Effector CD8-positive, alpha-beta T cell (primary cell): ENCODE results near the gene RPS23.
"Not testable (repeated sequence)": the region's sequence is repeated elsewhere in the genome, so short reads cannot be mapped to it uniquely, and the experiment has no call there.

ENCODE experiments used
- DNase-seq: peaks from one replicate; lab custom pipeline; 2025; lab: John Stamatoyannopoulos, UW

Gene RPS23

DNA sequence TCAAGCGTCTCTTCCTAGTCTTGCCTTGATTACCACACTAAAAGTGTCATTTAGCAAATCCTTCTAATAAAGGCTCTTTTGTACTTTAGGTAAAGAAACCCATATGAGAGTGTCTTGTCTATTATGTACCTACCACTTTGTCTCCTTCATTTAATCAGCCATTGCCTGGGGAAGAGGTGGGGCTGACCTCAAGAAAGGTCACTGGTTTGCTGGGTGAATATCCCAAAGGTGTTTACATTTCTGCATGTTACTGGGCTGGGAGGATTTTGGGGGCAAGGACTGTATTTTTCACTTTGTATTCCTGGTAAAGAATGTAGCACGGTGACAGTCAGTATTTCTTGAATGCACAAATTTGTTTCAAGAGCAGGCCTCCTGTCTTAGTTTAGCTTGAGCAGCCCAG is 11.9 kb upstream of the RPS23 start:
- DNase-seq: no peak

DNA sequence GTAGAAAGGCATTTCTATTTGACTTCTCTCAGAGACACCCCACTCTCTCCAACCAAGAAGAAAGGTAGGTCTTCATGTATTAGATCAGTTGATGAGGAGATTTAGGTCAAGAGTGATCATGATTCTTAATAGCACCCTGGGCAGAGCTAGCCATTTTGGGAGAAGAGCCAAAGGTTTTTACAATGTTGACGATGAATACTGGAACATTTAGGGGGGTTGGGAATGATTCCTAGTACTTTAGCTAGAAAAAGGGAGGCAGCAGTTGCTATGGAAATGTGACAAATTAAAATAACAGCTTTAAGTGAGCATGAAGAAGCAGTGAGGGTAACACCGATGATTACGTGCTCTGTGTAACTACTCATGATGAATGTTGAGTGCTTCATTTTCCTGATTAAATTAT is 9.5 kb upstream of the RPS23 start:
- no peak for DNase-seq

DNA sequence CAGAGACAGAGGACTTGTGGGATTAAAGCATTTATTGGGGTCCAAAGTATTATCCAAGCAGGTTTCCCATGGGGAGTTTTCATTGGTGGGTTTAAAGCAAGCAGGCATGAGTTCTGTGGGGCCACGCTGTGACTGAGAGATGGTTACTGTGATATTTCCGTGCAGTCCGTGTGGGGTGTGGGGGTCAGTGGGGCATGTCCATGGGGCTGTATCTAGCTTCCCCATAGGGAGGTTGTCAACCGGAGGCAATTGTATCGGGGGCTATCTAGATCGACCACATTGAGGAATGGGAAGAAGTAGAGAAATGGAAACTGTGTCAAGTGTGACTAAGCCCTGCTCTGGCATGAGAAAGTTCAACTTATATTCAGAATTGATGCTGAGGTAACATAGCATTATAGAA is 7.1 kb upstream of the RPS23 start:
- DNase-seq: no peak

DNA sequence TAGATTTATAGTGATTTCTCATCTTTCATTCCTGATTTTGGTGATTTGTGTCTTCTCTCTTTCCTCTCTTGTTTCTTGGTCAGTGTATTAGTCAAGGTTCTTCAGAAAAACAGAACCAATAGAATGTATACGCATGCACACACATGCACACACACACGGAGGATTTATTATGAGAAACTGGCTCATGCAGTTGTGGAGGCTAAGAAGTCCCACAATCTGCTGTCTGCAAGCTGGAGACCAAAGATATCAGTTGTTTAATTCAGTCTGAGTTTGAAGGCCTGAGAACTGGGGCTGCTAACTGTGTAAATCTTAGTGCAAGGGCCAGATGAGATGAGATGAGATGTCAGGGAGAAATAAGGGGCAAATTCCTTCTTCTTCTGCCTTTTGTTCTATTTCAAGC is 5.7 kb upstream of the RPS23 start:
- no peak for DNase-seq

DNA sequence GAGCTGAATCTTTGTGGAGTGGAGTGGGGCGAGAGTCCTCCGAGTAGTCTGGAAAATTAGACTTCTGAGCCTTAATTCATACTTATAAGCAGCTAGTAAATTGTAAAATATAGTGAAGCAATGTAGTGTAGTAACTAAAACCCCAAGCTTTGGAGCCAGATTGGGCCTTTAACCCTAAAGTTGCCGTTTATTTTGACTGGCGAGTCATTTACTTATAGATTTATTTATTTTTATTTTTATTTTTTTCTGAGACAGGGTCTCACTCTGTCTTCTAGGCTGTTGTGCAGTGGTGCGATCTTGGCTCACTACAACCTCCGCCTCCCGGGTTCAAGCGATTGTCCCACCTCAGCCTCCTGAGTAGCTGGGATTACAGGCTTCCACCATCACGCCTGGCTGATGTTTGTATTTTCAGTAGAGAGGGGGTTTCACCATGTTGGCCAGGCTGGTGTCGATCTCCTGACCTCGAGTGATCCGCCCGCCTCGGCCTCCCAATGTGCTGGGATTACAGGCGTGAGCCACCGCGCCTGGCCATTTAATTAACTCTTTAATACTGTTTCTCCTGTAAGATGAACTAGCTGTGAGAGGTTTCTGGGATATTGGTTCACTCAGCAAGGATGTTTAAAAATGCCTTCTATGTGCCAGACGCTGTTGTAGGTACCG is 687 bp upstream of the RPS23 start:
- no peak for DNase-seq

DNA sequence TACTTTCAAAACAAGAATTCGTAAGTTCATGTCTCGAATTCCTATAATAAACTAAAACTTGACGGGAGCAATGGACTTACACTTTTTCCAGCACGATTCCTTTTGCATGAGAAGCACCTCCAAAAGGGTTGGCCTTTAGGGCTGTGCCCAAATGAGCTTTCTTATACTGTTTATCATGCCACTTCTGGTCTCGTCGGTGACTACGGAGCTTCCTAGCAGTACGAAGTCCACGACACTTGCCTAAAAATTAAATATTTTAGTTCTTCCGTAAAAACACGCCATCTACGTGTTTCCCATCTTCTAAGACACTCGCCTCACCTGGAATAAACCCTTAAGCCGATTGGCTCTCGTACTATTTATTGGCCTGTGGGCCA is 554 bp downstream of the RPS23 start:
- DNase-seq: no peak

DNA sequence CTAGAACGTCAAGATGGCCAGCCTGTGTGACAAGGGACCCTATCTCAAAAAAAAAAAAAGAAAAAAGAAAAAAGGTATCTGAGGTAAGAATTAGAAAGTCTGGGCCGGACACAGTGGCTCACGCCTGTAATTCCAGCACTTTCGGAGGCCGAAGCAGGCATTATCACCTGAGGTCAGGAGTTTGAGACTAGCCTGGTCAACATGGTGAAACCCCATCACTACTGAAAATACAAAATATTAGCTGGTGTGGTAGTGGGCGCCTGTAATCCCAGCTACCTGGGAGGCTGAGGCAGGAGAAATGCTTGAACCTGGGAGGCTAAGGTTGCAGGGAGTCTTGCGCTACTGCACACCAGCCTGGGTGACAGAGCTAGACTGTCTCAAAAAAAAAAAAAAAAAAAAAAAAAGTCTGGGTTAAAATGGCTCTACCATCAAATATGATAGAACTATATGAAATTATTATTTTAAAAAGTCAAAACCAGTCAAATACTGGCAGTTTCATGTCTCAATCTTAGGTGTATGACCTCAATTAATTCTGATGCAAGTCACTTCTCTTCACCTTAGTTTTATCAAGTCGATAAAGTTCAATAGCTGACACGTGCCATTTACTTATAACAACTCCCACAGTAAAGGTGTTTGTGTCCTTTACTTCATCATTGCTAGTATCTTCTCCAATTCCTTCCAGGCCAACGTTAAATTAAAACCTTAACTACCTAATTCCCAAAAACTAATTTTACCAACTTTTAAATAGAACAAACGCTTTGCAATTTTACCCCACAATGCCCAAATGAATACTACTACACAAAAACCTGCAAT is 1.1 kb downstream of the RPS23 start:
- no peak for DNase-seq

DNA sequence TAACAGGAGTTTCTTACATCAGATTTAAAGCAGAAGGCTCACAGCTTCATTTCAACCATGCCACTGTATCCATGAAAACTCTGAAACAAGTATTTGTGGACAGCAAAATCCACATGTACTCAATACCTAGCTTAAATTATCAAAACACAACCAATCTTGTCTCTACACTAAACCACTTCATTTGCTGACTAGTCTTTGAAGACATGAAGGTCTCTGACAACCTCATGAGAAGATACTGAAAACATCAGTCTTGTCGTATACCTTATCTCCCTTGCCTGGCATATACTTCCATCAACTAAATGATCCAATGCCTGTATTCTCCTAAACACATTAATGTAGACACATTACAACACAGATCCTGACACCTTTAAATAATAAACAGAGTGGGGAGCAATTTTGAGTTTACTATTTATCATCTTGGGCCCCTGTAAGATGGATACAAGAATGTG is 2.9 kb downstream of the RPS23 start:
- DNase-seq: no peak

DNA sequence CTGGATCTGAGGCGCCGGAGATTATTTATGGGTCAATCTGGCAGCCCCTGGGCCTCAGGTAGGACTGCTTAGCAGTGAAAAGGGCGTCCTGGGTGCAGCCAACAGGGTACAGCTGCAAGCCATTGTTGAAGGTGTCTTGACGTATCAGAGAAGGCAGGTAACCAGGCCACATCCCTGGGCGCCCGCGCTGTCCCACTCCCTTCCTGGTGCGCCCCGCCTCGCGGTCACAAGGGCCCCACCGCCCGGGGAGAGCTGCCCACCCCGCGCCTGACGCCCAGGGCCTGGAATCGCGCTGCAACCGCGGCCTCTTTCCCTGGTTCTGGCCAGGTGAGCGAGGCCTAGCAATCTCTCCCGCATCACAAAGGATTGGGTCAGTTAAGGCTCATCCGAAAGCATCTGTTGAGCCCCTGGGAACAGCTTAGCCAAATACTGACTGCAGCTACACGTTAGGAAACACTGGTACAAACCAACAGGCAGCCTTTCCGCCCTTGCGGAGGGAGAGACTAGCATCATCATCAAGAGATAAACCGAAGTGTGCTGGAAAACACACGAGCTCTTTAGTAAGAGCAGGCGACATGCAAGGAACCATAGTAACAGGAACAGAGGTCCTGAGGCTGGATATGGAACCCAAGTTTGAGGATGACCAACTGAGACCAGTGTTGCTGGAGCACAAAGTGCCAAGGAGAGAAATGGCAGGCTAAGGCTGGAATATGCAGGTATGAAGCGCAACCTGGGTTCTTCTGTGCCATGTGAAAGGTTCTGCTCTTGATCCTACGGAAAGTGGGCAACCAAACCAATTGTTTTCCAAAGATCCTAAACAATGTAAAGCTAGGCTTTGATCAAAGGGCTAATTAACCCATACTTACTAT is 3.6 kb downstream of the RPS23 start:
- DNase-seq: no peak

DNA sequence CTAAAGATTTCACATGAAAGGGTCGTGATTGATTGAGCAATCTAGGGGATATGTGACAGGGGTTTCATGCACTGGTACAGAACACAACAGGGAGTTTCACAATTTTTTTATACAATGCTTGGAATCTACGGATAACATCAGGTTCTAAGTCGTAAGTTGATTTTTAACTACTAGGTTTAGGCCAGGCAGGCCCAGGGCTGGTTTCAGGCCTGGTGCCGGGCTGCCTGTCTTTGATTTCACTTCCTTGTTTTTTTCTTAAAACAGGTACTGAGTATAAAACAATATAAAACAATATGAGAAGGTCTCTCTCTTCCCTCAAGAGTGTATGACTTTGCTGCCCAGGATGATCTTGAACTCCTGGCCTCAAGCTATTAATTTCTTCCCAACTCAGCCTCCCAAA is 4.7 kb downstream of the RPS23 start:
- DNase-seq: not testable (repeated sequence)

DNA sequence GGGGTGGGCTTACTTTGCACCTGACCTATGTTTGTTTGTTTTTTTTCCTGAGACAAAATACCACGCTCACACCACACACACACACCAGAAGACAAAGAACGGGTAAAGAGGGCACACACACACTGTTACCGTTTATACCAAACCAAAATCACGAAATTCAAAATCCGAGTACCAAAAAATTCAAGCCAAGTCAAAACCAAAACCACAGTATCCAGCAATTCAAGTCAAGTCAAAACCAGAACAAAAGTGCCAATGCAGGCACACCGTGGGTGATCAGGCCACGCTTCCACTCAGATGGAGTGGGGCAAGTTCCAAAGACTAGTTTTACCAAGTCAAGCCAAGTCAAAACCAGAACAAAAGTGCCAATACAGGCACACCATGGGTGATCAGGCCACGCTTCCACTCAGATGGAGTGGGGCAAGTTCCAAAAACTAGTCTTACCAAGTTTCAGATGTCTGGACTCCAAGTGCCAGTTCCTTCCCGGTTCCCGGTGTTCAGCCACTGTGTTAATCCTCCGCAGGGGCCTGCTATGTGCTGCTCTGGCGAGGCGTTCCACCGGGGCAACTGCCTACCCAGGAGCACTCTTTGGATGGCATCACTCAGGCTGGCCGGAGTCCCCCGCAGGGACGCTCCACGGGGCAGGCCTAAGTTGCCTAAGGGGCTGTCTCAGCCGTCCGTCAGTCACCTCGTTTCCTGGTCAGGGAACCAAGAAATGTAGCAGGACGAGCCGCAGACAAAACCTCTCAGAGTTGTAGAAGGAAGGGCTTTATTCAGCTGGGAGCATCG is 5.4 kb downstream of the RPS23 start:
- not testable (repeated sequence) for DNase-seq

DNA sequence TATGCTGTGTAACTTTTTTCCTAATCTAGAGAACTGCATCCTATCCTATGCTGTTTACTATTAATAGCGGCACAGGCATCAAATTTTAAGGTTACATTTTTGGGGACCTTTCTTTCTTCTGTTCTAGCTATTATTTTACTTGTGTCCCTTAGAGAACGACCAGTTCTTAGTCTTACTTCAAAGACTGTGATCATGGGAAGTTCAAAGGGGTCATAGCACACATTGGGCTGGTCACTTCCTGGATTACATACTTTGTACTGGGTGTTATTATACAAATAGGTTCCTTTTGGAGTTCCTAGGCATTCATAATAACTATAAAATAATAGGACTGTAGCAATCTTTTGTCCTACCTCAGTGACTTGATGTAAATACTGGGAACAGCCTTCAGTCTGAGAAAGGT is 8.8 kb downstream of the RPS23 start:
- not testable (repeated sequence) for DNase-seq

DNA sequence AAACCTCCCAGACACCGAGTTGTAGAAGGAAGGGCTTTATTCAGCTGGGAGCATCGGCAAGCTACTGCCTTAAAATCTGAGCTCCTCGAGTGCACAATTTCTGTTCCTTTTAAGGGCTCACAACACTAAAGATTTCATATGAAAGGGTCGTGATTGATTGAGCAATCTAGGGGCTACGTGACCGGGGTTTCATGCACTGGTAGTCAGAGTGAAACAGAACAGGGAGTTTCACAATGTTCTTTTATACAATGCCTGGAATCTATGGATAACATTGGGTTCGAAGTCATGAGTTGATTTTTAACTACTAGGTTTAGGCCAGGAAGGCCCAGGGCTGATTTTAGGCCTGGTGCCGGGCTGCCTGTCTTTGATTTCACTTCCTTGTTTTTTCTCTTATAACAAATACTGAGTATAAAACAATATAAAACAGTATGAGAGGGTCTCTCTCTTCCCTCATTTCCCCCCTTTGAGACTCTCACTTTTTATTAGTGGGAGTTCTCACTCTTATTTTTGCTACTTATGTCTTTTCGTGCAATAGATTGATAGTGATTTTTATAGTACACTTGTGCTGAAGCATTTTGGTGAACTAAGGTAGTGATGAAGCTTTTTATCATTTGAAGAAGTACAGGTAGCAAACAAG is 10.7 kb downstream of the RPS23 start:
- DNase-seq: not testable (repeated sequence)

DNA sequence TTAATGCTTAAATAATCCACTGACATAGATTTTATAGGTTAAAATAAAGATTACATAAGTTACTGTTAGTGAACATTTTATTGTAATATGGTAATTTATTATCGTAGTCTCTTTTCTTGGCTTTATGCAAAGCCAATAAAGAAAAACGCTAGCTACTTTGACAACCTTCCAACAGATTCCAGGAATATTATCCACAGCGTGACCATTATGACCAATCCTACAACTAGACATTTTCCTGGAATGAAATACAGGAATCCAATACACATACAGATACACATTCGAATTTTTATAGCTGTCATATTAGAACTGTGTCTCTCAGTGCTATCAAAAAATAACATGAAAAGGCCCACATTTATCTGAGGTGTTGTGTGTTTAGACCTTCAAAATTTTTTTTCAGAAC is 13.1 kb downstream of the RPS23 start:
- DNase-seq: no peak

DNA sequence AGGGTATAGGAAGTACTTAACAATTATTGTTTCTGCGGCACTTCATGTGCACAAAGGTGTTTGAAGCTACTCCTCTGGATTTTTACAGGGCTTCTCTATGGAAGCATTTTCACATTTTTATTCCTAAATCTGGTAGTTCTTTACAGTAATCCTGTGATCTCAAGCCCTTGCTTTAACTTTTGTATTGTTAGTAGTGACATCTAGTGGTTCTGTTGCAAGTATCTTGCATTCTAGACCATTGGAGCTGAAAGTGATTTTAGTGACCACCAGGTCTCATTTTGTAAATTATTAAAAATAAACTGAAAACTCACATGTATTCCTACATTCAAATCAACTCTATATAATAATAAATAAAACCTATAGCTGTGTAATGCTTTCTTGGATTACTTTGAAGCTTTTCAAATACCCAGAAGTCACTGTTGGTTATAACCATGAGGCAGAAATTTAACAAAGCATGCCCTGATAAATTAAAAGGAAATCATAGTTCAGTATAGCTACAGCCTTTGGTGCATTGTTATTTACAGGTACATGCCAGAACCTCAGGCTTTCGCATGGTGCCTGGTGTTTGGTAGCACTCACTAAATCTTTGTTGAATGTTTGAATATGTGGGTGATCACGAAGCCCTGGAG is 18.9 kb downstream of the RPS23 start:
- no peak for DNase-seq

DNA sequence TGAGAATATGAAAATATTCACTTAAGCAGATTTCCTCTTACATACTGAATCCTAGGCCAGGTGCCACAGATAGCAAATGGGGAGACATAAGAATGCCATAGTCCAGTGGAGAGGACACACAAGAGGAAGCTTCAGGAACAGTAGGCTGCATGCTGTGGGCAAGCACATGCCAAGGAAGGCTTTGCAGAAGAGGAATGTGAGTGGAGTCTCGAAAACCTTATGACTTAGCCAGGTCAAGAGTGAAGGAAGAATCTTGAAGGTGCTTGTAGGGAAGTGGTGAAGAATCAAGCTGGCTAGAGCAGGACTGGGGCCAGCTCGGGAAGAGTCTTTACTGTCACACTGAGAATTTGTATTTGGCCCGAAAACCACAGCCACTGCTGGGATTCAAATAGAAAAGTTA is 20.4 kb downstream of the RPS23 start:
- DNase-seq: no peak

DNA sequence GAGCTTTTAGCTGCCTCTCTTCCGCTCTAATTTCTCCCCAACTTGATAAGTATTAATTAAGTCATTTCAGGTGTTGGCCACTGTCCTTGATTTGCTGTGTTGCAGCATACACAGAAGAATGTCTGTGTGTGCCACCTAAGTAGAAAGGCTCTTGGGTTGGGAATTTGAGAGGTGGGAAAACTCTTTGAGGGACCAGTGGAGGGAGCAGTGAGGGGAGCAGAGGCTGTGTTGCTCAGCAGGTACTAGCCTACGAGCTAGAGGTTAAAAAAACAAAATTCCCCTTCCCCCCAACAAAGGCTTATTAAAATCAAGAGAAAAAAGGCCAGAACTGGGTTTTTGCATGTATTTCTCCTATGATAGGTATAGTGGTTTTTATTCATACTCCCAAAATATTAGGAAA is 20.9 kb downstream of the RPS23 start:
- DNase-seq: no peak

DNA sequence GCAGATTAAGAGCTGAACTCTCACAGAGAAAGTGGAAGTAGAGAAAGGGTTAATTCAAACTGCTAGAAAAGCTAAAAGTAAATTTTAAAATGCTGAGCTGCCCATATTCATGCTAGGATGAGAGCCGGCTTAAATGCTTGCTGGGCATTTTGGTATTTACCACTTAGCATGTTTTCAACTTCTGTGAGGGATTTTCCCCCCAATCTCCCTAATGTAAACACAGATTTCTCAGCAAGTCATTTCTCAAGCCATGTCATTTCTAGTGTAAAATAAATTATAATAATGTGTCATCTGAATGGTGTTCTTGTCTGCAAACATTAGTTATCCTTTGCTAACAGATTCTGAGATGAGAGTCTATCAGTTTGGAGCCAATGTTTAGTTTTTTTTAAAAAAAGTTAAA is 22.3 kb downstream of the RPS23 start:
- DNase-seq: no peak

DNA sequence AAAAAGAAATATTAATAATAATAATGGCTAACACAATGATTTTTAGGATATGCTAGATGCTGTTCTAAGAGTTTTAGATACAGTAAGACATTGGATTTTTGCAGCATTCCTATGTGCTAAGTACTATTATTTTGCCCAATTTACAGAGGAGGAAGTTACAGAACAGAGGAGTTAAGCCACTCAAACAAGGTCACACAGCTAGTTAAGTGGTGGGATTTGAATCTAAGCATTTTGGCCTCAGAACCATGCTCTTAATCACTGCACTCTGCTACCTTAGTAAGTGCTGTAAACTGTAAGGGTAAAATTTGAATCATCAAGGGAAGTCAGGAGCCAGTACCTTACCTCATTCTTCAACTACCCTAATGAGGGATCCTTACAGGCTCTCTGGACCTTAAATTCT is 25.4 kb downstream of the RPS23 start:
- DNase-seq: no peak

DNA sequence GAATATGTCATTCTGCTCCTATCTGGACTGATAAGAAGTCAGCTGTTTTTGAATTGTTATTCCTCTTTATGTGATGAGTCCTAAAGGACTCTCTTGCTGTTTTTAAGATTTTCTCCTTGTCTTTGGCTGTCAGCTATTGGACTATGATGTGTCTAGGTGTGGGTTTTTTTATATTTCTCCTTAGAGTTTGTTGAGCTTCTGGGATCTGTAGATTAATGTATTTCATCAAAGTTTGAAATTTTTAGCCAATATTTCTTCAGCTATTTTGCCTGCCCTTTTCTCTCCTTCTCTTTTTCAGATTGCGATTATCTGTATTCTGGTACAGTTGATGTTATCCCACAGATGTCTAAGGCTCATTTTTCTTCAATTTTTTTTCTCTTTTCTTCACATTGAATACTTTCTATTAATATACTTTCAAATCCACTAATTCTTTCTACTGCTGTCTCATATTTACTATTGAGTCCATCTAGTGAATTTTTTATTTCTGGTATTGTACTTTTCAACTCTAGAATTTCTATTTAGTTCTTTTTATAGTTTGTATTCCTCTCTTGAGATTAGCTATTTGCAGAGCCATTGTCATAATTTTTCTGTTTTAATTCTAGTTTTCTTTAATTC is 31.1 kb downstream of the RPS23 start:
- DNase-seq: no peak
